Esophagus muscularis mucosa (tissue), 4 donors: ENCODE measurements around the gene SEMA5A. TPM values are rescaled to one million over a fixed set of nuclear protein-coding genes. Genes with fewer than 3 reads are reported as not detected.
A peak's percentile ranks its signal among the peaks of the same experiment; 100 is the strongest.

Experiments used
- DNase-seq: peaks from one replicate; pipeline ENCODE4 v3.0.0-alpha.2; 2017; ENCODE audit errors: extremely low spot score
- H3K27ac ChIP-seq, 4 donors: fragments of 200-600 bp; sonication (generic); replicated peaks in 1 of 4; 1 replicate in 3 of 4; 2 replicates in 1 of 4; pipeline ENCODE4 v1.5.1; 2016 to 2019; ENCODE audit warnings: mild to moderate bottlenecking in 1 of 4
- H3K27me3 ChIP-seq, 4 donors: fragments of 200-600 bp; sonication (generic); one replicate each; pipeline versions ENCODE4 v1.5.1 to v1.6.0; 2016 to 2019
- H3K36me3 ChIP-seq, 4 donors: fragments of 200-600 bp; sonication (generic); one replicate each; pipeline ENCODE4 v1.5.1; 2016 to 2019
- H3K4me1 ChIP-seq, 4 donors: fragments of 200-600 bp; sonication (generic); one replicate each; pipeline ENCODE4 v1.5.1; 2016 to 2019
- H3K4me3 ChIP-seq, 4 donors: fragments of 200-600 bp; sonication (generic); 1 replicate in 2 of 4; 2 replicates in 2 of 4; pipeline ENCODE4 v1.5.1; 2016 to 2019; ENCODE audit warnings: mild to moderate bottlenecking in 4 of 4, moderate library complexity in 1 of 4
- H3K9me3 ChIP-seq, 4 donors: fragments of 200-600 bp; sonication (generic); 1 replicate in 3 of 4; 2 replicates in 1 of 4; pipeline ENCODE4 v1.5.1; 2016 to 2019
- EP300 ChIP-seq: sonication (generic); formaldehyde crosslinking; IDR thresholded peaks from one replicate; pipeline ENCODE4 v1.6.1; 2017; ENCODE audit warnings: antibody characterized with exemption
- POLR2A ChIP-seq: fragments of 450-650 bp; IDR thresholded peaks from one replicate; pipeline ENCODE4 v1.6.1; 2017; ENCODE audit warnings: antibody characterized with exemption, moderate library complexity, mild to moderate bottlenecking, low read depth
- POLR2AphosphoS5 ChIP-seq, 2 donors: sonication (generic); formaldehyde crosslinking; IDR thresholded peaks; one replicate each; pipeline ENCODE4 v1.6.1; 2017; ENCODE audit warnings: antibody characterized with exemption in 2 of 2
- WGBS: methylation state at CpG from one replicate; pipeline ENCODE4 v1.1.5; 2018; 5-methylcytosine and 5-hydroxymethylcytosine counted together
- intact Hi-C: fragments of 100-400 bp; cut with DNase I; formaldehyde crosslinking; loops from one replicate; pipeline ENCODE4 v1.15.1; 2023
- total RNA-seq, 4 donors: library from RNA; depleted of rRNA; stranded (reverse); fragments of >200 nt; gene quantifications; one replicate each; pipeline versions ENCODE4 v1.1.0 to v1.2.1, GENCODE V29; 2016
- TF ChIP-seq, protein P1 (sequence below), 3 experiments: fragments of 200-600 bp in 2 of 3; fragments of 450-650 bp in 1 of 3; sonication (generic) in 2 of 3; IDR thresholded peaks; one replicate each; pipeline ENCODE4 v1.5.1; 2017 to 2019; ENCODE audit warnings: antibody characterized with exemption in 3 of 3, mild to moderate bottlenecking in 2 of 3, moderate library complexity in 1 of 3

SEMA5A gene
- total RNA-seq, 4 donors from 2014 or later = 2.1 to 5.6 (median 3.5) TPM

DNA sequence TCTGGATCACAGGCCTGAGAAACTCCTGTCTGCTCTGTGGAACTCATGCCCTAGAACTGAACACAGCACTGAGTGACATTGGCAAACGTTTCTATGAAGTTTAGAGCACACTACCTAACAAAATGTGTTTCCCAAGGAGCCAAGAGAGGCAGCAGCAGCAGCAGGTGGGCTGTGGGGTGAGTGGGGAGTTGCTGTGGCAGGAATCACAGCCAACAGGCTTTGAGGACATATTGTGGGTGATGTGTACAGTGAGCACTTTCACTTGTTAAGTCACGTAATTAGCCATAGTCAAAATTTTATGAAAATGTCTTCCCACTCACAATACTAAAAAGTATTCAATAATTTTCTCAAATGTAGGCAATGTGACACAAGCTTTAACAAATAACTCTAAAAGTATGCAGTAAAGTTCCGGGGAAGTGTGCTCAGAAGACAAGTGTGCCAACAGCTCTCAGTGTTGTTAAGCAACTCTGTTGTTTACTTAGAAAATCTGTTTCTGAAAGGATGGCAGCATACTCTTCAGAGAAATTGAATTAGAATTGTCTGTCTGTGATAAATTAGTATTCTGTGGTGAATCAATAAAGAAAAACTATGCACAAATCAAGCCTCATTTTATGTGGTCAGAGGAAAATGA is 482.1 kb downstream of the SEMA5A start:
- TF ChIP-seq EP300 (no peak), POLR2AphosphoS5 (IDR thresholded peaks at IDR 0.05) (no peak), POLR2A (no peak)
- TF ChIP-seq, protein P1, sequence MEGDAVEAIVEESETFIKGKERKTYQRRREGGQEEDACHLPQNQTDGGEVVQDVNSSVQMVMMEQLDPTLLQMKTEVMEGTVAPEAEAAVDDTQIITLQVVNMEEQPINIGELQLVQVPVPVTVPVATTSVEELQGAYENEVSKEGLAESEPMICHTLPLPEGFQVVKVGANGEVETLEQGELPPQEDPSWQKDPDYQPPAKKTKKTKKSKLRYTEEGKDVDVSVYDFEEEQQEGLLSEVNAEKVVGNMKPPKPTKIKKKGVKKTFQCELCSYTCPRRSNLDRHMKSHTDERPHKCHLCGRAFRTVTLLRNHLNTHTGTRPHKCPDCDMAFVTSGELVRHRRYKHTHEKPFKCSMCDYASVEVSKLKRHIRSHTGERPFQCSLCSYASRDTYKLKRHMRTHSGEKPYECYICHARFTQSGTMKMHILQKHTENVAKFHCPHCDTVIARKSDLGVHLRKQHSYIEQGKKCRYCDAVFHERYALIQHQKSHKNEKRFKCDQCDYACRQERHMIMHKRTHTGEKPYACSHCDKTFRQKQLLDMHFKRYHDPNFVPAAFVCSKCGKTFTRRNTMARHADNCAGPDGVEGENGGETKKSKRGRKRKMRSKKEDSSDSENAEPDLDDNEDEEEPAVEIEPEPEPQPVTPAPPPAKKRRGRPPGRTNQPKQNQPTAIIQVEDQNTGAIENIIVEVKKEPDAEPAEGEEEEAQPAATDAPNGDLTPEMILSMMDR (IDR thresholded peaks at IDR 0.05) = no peak
- DNase-seq = peak; percentile 75
- intact Hi-C loops = no loop called here
- Histone ChIP-seq H3K27me3 (no peaks in the 10 kb centered on the region), H3K4me1 (peaks cover 0 to 4% (median 0%) of the 10 kb centered on the region in 4 donors), H3K36me3 (peaks cover 0 to 28% (median 0%) of the 10 kb centered on the region in 4 donors), H3K9me3 (peaks cover 0 to 4% (median 0%) of the 10 kb centered on the region in 4 donors), H3K4me3 (no peak overlapping the region), H3K27ac (no peak overlapping the region)
- 74% methylated on average over 3 of the region's 3 CpGs for WGBS

- Histone ChIP-seq H3K27me3 (no peaks in the 10 kb centered on the region), H3K9me3 (peaks cover 0 to 4% (median 0%) of the 10 kb centered on the region in 4 donors), H3K4me1 (peaks cover 0 to 4% (median 0%) of the 10 kb centered on the region in 4 donors), H3K27ac (no peak overlapping the region), H3K36me3 (peaks cover 0 to 28% (median 0%) of the 10 kb centered on the region in 4 donors), H3K4me3 (no peak overlapping the region)
- intact Hi-C loops = no loop called here
- WGBS = 89% methylated on average over 10 of the region's 11 CpGs
- TF ChIP-seq, protein P1 (IDR thresholded peaks at IDR 0.05) = no peak
- TF ChIP-seq EP300 (no peak), POLR2AphosphoS5 (IDR thresholded peaks at IDR 0.05) (no peak), POLR2A (no peak)
- peak; percentile 83 for DNase-seq
Observed at GRCh38 chr5:9062873-9063272, 483.0 kb downstream of the SEMA5A start.

DNA sequence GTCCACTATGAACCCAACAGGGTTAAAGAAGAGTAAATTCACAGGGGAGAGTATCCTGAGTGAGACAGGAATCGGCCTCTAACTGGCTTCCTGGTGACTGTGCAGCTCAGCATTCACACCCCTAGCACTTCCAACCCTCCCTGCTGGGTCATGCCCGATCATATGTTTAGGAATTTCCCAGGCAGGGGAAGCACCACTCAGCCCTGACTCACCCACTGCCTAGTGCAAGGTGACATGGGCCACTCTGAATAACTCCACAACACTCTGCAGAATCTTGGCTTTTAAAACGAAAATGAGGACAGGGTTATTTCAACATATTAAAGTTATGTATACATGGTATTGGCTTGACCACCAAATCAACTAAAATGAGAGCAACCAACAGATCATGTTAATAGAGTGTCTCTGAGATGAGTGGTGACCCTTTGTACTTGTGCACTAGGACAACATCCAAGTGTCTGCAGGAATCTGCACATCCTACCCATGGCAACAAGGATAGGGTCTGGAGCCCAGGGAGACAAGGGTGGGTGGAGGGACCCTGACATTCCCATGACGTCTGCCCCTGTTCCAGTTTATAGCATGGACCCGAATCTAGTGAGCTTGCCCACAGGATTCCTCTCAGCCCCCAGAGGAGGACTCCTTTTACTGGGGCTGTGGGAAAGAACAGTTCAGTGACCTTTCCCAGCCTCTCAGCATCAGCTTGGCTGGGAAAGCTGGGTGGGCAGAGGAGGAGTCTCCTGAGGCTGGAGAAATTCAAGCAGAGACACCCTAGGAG is 485.8 kb downstream of the SEMA5A start:
- Histone ChIP-seq H3K27me3 (no peaks in the 10 kb centered on the region), H3K27ac (no peak overlapping the region), H3K36me3 (peaks cover 0 to 20% (median 0%) of the 10 kb centered on the region in 4 donors), H3K9me3 (peaks cover 0 to 4% (median 0%) of the 10 kb centered on the region in 4 donors), H3K4me1 (peaks cover 0 to 4% (median 0%) of the 10 kb centered on the region in 4 donors), H3K4me3 (no peak overlapping the region)
- TF ChIP-seq POLR2AphosphoS5 (IDR thresholded peaks at IDR 0.05) (peak in 1 of 2 donors; percentile 8), EP300 (no peak), POLR2A (no peak)
- TF ChIP-seq, protein P1 (IDR thresholded peaks at IDR 0.05) = no peak
- peak; percentile 47 for DNase-seq
- intact Hi-C loops = no loop called here
- 50% methylated on average over 5 of the region's 5 CpGs for WGBS

DNA sequence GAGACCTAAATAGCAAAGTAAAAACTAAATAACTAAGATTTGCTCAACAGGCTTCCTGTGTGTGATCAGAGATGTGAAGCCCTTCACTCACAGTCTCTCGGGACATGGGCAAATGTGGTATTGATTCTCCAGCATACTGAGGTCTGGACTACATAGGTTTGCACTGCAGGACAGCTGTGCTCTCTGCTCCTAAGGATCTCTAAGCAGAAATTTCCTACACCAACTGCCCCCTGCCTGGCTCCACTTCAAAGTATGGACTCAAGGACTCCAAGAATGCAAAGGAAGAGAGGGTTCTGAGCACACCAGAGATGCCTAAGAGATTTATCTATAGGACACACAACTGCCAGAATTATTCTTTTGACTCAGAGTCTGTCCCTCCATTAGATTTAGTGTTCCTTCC is 487.2 kb downstream of the SEMA5A start:
- H3K27me3 ChIP-seq = no peaks in the 10 kb centered on the region
- no peak overlapping the region for H3K4me3 ChIP-seq
- H3K9me3 ChIP-seq = no peaks in the 10 kb centered on the region
- 94% methylated on average over 1 of the region's 1 CpG for WGBS
- TF ChIP-seq EP300 = no peak
- no peak for TF ChIP-seq POLR2A
- TF ChIP-seq POLR2AphosphoS5 (IDR thresholded peaks at IDR 0.05) = no peak
- TF ChIP-seq, protein P1 (IDR thresholded peaks at IDR 0.05) = no peak
- peaks cover 0 to 17% (median 0%) of the 10 kb centered on the region in 4 donors for H3K36me3 ChIP-seq
- intact Hi-C loops = no loop called here
- peak; percentile 57 for DNase-seq
- no peak overlapping the region for H3K27ac ChIP-seq
- H3K4me1 ChIP-seq = peaks cover 0 to 4% (median 0%) of the 10 kb centered on the region in 4 donors
